ENCODE results near the gene SIAE.

SIAE gene

GRCh38 chr11:124602193-124602592 is 71.3 kb downstream of the SIAE start:
- no peak overlapping the region for H3K4me3 ChIP-seq (ENCODE audit: low read depth, low read length)
- DNase-seq (ENCODE audit: low read depth): peak; percentile 29
- TF ChIP-seq CTCF (conservative IDR thresholded peaks at IDR 0.05; ENCODE audit: low read depth, low read length): no peak

- DNase-seq (ENCODE audit: low read depth): no peak
- no peak for TF ChIP-seq CTCF (conservative IDR thresholded peaks at IDR 0.05; ENCODE audit: low read depth, low read length)
- no peak overlapping the region for H3K4me3 ChIP-seq (ENCODE audit: low read depth, low read length)
These were observed 72.8 kb downstream of the SIAE start for GRCh38 chr11:124600621-124601320.

GRCh38 chr11:124597626-124598025 is 75.9 kb downstream of the SIAE start:
- no peak for TF ChIP-seq CTCF (conservative IDR thresholded peaks at IDR 0.05; ENCODE audit: low read depth, low read length)
- H3K4me3 ChIP-seq (ENCODE audit: low read depth, low read length): no peak overlapping the region
- DNase-seq (ENCODE audit: low read depth): no peak

GRCh38 chr11:124595302-124595701 is 78.2 kb downstream of the SIAE start:
- no peak for DNase-seq (ENCODE audit: low read depth)
- no peak for TF ChIP-seq CTCF (conservative IDR thresholded peaks at IDR 0.05; ENCODE audit: low read depth, low read length)
- H3K4me3 ChIP-seq (ENCODE audit: low read depth, low read length): no peak overlapping the region

- no peak overlapping the region for H3K4me3 ChIP-seq (ENCODE audit: low read depth, low read length)
- TF ChIP-seq CTCF (conservative IDR thresholded peaks at IDR 0.05; ENCODE audit: low read depth, low read length): no peak
- DNase-seq (ENCODE audit: low read depth): no peak
These were observed 80.9 kb downstream of the SIAE start for GRCh38 chr11:124592627-124593026.

GRCh38 chr11:124591430-124591829 is 82.1 kb downstream of the SIAE start:
- TF ChIP-seq CTCF (conservative IDR thresholded peaks at IDR 0.05; ENCODE audit: low read depth, low read length): no peak
- no peak for DNase-seq (ENCODE audit: low read depth)

GRCh38 chr11:124586238-124586860 is 87.2 kb downstream of the SIAE start:
- H3K4me3 ChIP-seq (ENCODE audit: low read depth, low read length): no peak overlapping the region
- peak; percentile 86 for DNase-seq (ENCODE audit: low read depth)
- peak; percentile 84 for TF ChIP-seq CTCF (conservative IDR thresholded peaks at IDR 0.05; ENCODE audit: low read depth, low read length)

More at GRCh38 chr11:124591430-124591829, 82.1 kb downstream of the SIAE start:
- H3K4me3 ChIP-seq (ENCODE audit: low read depth, low read length): no peak overlapping the region
